ENCODE data around the gene ROR2.
A peak's percentile ranks its signal among the peaks of the same experiment; 100 is the strongest.

The ROR2 gene

GRCh38 chr9:91820126-91820750 is 129.8 kb downstream of the ROR2 start:
- DNase-seq (ENCODE audit: low spot score) (no peak), FAIRE-seq (no peak)

- no peak for DNase-seq (ENCODE audit: low spot score)
- FAIRE-seq, result no peak
Observed at GRCh38 chr9:91818647-91819403, 131.2 kb downstream of the ROR2 start.

GRCh38 chr9:91818225-91818585 is 131.8 kb downstream of the ROR2 start:
- no peak for DNase-seq (ENCODE audit: low spot score)
- no peak for FAIRE-seq

GRCh38 chr9:91817493-91818224 is 132.4 kb downstream of the ROR2 start:
- FAIRE-seq (no peak), DNase-seq (ENCODE audit: low spot score) (no peak)

GRCh38 chr9:91817106-91817492 is 132.9 kb downstream of the ROR2 start:
- no peak for FAIRE-seq
- no peak for DNase-seq (ENCODE audit: low spot score)

GRCh38 chr9:91816356-91816755 is 133.7 kb downstream of the ROR2 start:
- DNase-seq (ENCODE audit: low spot score) (no peak), FAIRE-seq (no peak)

- FAIRE-seq, result no peak
- no peak for DNase-seq (ENCODE audit: low spot score)
Observed at GRCh38 chr9:91815896-91816295, 134.1 kb downstream of the ROR2 start.

- DNase-seq (ENCODE audit: low spot score), result no peak
- no peak for FAIRE-seq
Observed at GRCh38 chr9:91814753-91815152, 135.3 kb downstream of the ROR2 start.

- FAIRE-seq, result no peak
- DNase-seq (ENCODE audit: low spot score), result no peak
Observed at GRCh38 chr9:91814201-91814600, 135.8 kb downstream of the ROR2 start.

GRCh38 chr9:91813176-91813795 is 136.7 kb downstream of the ROR2 start:
- DNase-seq (ENCODE audit: low spot score) (no peak), FAIRE-seq (no peak)

- FAIRE-seq (no peak), DNase-seq (ENCODE audit: low spot score) (no peak)
Observed at GRCh38 chr9:91812191-91812590, 137.8 kb downstream of the ROR2 start.

GRCh38 chr9:91811024-91811909 is 138.8 kb downstream of the ROR2 start:
- FAIRE-seq, result no peak
- DNase-seq (ENCODE audit: low spot score), result no peak

GRCh38 chr9:91810286-91810905 is 139.6 kb downstream of the ROR2 start:
- FAIRE-seq (no peak), DNase-seq (ENCODE audit: low spot score) (no peak)

- FAIRE-seq (no peak), DNase-seq (ENCODE audit: low spot score) (peak; percentile 16)
Observed at GRCh38 chr9:91809581-91810285, 140.3 kb downstream of the ROR2 start.

- FAIRE-seq (no peak), DNase-seq (ENCODE audit: low spot score) (no peak)
Observed at GRCh38 chr9:91807643-91808246, 142.3 kb downstream of the ROR2 start.

- no peak for DNase-seq (ENCODE audit: low spot score)
- no peak for FAIRE-seq
Observed at GRCh38 chr9:91805031-91805430, 145.0 kb downstream of the ROR2 start.

GRCh38 chr9:91803970-91804752 is 145.9 kb downstream of the ROR2 start:
- DNase-seq (ENCODE audit: low spot score) (no peak), FAIRE-seq (no peak)

GRCh38 chr9:91803151-91803940 is 146.7 kb downstream of the ROR2 start:
- FAIRE-seq (no peak), DNase-seq (ENCODE audit: low spot score) (no peak)
